ENCODE data around the gene MYPN.

Gene MYPN

DNA sequence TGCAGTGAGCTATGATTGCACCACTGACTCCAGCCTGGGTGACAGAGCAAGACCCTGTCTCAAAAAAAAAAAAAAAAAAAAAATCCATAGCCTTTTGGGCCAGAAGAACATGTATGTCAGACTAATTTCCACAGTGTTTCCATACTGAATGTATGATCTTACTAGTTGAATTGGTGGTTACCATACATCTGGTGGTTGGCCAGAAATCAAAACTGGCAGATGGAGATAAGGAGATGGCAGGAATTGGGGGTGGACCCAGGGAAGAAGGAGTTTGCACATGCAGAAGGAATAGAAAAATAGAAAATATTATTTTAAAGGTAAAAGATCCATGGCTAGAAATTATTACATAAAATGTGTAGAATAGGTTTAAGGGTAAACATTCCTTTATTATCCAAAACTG is 126.3 kb downstream of the MYPN start:
- TF ChIP-seq, protein P1, sequence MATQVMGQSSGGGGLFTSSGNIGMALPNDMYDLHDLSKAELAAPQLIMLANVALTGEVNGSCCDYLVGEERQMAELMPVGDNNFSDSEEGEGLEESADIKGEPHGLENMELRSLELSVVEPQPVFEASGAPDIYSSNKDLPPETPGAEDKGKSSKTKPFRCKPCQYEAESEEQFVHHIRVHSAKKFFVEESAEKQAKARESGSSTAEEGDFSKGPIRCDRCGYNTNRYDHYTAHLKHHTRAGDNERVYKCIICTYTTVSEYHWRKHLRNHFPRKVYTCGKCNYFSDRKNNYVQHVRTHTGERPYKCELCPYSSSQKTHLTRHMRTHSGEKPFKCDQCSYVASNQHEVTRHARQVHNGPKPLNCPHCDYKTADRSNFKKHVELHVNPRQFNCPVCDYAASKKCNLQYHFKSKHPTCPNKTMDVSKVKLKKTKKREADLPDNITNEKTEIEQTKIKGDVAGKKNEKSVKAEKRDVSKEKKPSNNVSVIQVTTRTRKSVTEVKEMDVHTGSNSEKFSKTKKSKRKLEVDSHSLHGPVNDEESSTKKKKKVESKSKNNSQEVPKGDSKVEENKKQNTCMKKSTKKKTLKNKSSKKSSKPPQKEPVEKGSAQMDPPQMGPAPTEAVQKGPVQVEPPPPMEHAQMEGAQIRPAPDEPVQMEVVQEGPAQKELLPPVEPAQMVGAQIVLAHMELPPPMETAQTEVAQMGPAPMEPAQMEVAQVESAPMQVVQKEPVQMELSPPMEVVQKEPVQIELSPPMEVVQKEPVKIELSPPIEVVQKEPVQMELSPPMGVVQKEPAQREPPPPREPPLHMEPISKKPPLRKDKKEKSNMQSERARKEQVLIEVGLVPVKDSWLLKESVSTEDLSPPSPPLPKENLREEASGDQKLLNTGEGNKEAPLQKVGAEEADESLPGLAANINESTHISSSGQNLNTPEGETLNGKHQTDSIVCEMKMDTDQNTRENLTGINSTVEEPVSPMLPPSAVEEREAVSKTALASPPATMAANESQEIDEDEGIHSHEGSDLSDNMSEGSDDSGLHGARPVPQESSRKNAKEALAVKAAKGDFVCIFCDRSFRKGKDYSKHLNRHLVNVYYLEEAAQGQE (IDR thresholded peaks at IDR 0.05; ENCODE audit: insufficient read depth in 1 of 2, low read depth in 2 of 2, low read length in 2 of 2), result no peak
- TF ChIP-seq TAF1 (IDR thresholded peaks at IDR 0.05; ENCODE audit: borderline replicate concordance, insufficient read depth, low read length), result no peak
- TF ChIP-seq POLR2AphosphoS5 (IDR thresholded peaks at IDR 0.05; ENCODE audit: low read depth, low read length), result no peak
- TF ChIP-seq SIN3A (IDR thresholded peaks at IDR 0.05; ENCODE audit: borderline replicate concordance, insufficient read depth, low read length), result no peak
- TF ChIP-seq FOXP2 (optimal IDR thresholded peaks at IDR 0.05; ENCODE audit: borderline replicate concordance, extremely low read depth, extremely low read length, insufficient read depth), result no peak

DNA sequence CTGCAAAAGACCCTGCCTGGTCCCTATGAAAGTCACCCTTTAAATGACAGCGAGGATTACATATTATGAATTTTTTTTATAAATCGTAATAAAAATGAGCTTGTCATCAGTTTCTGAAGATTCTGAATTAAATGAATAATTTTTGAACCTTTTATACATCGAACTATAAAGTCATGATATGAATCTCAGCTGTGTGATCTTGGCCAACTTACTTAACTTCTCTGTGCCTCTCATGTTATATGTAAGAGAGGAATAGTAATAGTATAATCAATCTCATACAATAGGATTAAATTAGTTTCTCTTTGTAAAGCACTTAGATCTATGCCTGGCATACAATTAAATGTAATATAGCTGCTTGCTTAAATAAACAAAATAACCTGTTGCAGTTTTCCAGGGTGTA is 127.9 kb downstream of the MYPN start:
- TF ChIP-seq TAF1 (IDR thresholded peaks at IDR 0.05; ENCODE audit: borderline replicate concordance, insufficient read depth, low read length) (no peak), POLR2AphosphoS5 (IDR thresholded peaks at IDR 0.05; ENCODE audit: low read depth, low read length) (no peak), SIN3A (IDR thresholded peaks at IDR 0.05; ENCODE audit: borderline replicate concordance, insufficient read depth, low read length) (no peak), FOXP2 (optimal IDR thresholded peaks at IDR 0.05; ENCODE audit: borderline replicate concordance, extremely low read depth, extremely low read length, insufficient read depth) (no peak)
- TF ChIP-seq, protein P1 (IDR thresholded peaks at IDR 0.05; ENCODE audit: insufficient read depth in 1 of 2, low read depth in 2 of 2, low read length in 2 of 2), result no peak

DNA sequence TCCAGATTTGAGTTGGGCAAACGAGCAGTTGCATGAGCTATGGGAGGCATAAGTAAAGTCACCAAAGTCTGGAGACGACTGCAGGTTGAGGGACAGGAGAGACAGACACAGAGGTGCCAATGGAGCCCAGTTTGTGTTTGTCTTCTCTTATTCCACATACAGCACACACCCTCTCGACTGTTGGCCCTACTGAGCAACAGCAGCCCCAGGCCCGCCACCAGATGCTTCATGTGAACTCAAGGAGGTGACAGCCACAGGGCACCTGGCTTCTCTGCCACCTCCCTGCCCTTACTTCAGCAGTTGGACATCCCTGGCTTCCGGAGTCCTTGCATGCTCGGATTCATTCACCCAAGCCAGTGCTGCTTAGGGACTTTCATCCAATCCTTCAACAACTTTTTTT is 129.1 kb downstream of the MYPN start:
- TF ChIP-seq POLR2AphosphoS5 (IDR thresholded peaks at IDR 0.05; ENCODE audit: low read depth, low read length), result no peak
- TF ChIP-seq FOXP2 (optimal IDR thresholded peaks at IDR 0.05; ENCODE audit: borderline replicate concordance, extremely low read depth, extremely low read length, insufficient read depth), result no peak
- TF ChIP-seq SIN3A (IDR thresholded peaks at IDR 0.05; ENCODE audit: borderline replicate concordance, insufficient read depth, low read length), result no peak

DNA sequence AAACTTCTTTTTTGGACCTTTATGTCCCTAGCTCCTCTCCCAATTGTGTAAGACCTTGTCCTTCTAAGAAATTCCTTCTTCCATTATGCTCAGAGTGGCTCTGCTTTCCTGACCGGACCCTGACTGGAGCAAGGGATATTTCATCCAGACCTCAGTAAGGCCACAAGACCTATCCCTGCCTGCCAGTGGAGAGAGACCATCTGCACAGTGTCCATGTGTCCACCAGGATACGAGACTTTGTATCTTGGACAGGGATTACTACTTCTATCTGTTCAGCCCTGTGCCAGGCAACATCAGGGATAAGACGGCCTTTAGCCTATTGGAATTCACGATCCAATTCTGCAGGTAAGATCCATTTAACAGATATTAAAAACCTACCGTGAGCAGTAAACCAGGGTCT is 129.8 kb downstream of the MYPN start:
- TF ChIP-seq FOXP2 (optimal IDR thresholded peaks at IDR 0.05; ENCODE audit: borderline replicate concordance, extremely low read depth, extremely low read length, insufficient read depth) (no peak), POLR2AphosphoS5 (IDR thresholded peaks at IDR 0.05; ENCODE audit: low read depth, low read length) (no peak), SIN3A (IDR thresholded peaks at IDR 0.05; ENCODE audit: borderline replicate concordance, insufficient read depth, low read length) (no peak), TAF1 (IDR thresholded peaks at IDR 0.05; ENCODE audit: borderline replicate concordance, insufficient read depth, low read length) (no peak)
- TF ChIP-seq, protein P1 (IDR thresholded peaks at IDR 0.05; ENCODE audit: insufficient read depth in 1 of 2, low read depth in 2 of 2, low read length in 2 of 2), result no peak

DNA sequence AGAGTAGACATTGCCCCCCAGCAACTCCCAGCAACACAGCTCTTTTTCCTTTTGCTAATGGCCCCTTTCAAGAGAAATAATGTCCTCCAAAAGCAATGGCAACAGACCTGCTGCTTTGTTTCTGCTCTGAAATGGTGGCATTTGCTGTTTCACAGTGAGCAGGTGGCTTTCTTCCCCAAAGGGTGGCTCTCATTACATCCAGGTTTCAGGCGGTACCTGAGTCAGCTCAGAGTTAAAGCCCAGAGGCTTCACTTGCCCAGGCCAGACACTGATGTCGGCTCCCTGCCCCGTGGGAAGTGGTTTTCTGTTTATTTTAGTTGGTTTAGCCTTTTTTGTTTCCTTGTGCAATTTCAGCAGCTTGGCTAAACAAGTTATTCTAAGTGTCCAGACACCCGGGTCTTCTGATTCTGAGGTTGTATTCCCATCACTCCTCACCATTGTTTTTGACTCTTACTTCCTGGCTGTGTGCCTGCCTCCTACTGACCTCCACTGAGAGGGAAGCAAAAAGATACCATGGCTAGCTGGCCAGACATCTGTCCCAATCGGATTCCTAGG is 130.4 kb downstream of the MYPN start:
- TF ChIP-seq POLR2AphosphoS5 (IDR thresholded peaks at IDR 0.05; ENCODE audit: low read depth, low read length) (no peak), FOXP2 (optimal IDR thresholded peaks at IDR 0.05; ENCODE audit: borderline replicate concordance, extremely low read depth, extremely low read length, insufficient read depth) (no peak), SIN3A (IDR thresholded peaks at IDR 0.05; ENCODE audit: borderline replicate concordance, insufficient read depth, low read length) (no peak), TAF1 (IDR thresholded peaks at IDR 0.05; ENCODE audit: borderline replicate concordance, insufficient read depth, low read length) (no peak)
- TF ChIP-seq, protein P1 (IDR thresholded peaks at IDR 0.05; ENCODE audit: insufficient read depth in 1 of 2, low read depth in 2 of 2, low read length in 2 of 2), result no peak
